ENCODE data around the gene MRGPRG. TPM values are rescaled to one million over a fixed set of nuclear protein-coding genes. Genes with fewer than 3 reads are reported as not detected.

The MRGPRG gene
- total and polyA plus RNA-seq, 2 of the 8 experiments (the other 6 are each of a cell fraction or from before 2014, with no cell fraction given), result not detected

- TF ChIP-seq MAFK (IDR thresholded peaks at IDR 0.05; ENCODE audit: low read depth, low read length), result no peak
- TF ChIP-seq SUZ12 (IDR thresholded peaks at IDR 0.05; ENCODE audit: low read length), result no peak; the same call in 1 of the 2 replicates
- no peak for TF ChIP-seq TCF12 (IDR thresholded peaks at IDR 0.05; ENCODE audit: low read depth, low read length)
- TF ChIP-seq YY1 (IDR thresholded peaks at IDR 0.05; ENCODE audit: low read depth, low read length), result no peak
- TF ChIP-seq CBX8 (IDR thresholded peaks at IDR 0.05; ENCODE audit: borderline replicate concordance, low read depth, low read length), result no peak
- no peak for TF ChIP-seq KDM5A (IDR thresholded peaks at IDR 0.05; ENCODE audit: low read length)
- TF ChIP-seq E2F6 (IDR thresholded peaks at IDR 0.05), result peak; percentile 79
- peak; percentile 59 for TF ChIP-seq ASH2L (IDR thresholded peaks at IDR 0.05; ENCODE audit: low read length)
- TF ChIP-seq NRF1 (IDR thresholded peaks at IDR 0.05; ENCODE audit: low read depth, low read length), result no peak
- TF ChIP-seq BCL11A (IDR thresholded peaks at IDR 0.05; ENCODE audit: low read depth in 2 of 2, low read length in 2 of 2), result no peak
- no peak for TF ChIP-seq ATF2 (IDR thresholded peaks at IDR 0.05; ENCODE audit: low read length)
- no peak for TF ChIP-seq NANOG (IDR thresholded peaks at IDR 0.05; ENCODE audit: insufficient read depth, low read depth, low read length, poor library complexity, severe bottlenecking)
- no peak for TF ChIP-seq POU5F1 (IDR thresholded peaks at IDR 0.05; ENCODE audit: low read depth, low read length)
- peak; percentile 59 for TF ChIP-seq KDM4A (IDR thresholded peaks at IDR 0.05; ENCODE audit: low read depth, low read length, severe bottlenecking)
- TF ChIP-seq CEBPB (IDR thresholded peaks at IDR 0.05; ENCODE audit: low read depth, low read length), result peak; percentile 33; the same call in 1 of the 2 replicates
- TF ChIP-seq SIRT6 (IDR thresholded peaks at IDR 0.05; ENCODE audit: low read length), result no peak
- TF ChIP-seq SAP30 (IDR thresholded peaks at IDR 0.05; ENCODE audit: insufficient read depth, insufficient replicate concordance, low read length), result no peak
- no peak for TF ChIP-seq SP4 (IDR thresholded peaks at IDR 0.05; ENCODE audit: low read length)
- no peak for TF ChIP-seq TEAD4 (IDR thresholded peaks at IDR 0.05; ENCODE audit: low read depth, low read length)
- peak; percentile 89 for TF ChIP-seq MAX (IDR thresholded peaks at IDR 0.05)
- no peak for TF ChIP-seq EGR1 (IDR thresholded peaks at IDR 0.05; ENCODE audit: borderline replicate concordance, low read depth, low read length)
- TF ChIP-seq RBBP5 (IDR thresholded peaks at IDR 0.05; ENCODE audit: borderline replicate concordance, low read depth, low read length), result no peak
Measured at GRCh38 chr11:3203221-3204043, 15.2 kb downstream of the MRGPRG start (continued).
